Right ventricle myocardium superior (tissue), 1 donor: ENCODE results near the gene SPEM1. TPM values are rescaled to one million over a fixed set of nuclear protein-coding genes. Genes with fewer than 3 reads are reported as not detected.
A peak's percentile ranks its signal among the peaks of the same experiment; 100 is the strongest.

Experiments
- ATAC-seq: fragments of 200-7000 bp; cut with Tn5 transposase; one replicate; pipeline ENCODE4 v1.9.1; 2020; ENCODE audit warnings: mild to moderate bottlenecking; ENCODE audit not compliant: poor library complexity
- DNase-seq: peaks from one replicate; pipeline ENCODE4 v3.0.0-alpha.2; 2020
- intact Hi-C: fragments of 100-400 bp; cut with DNase I; formaldehyde crosslinking; loops from one replicate; pipeline ENCODE4 v1.11.2; 2022
- total RNA-seq: library from RNA; stranded (reverse); fragmentation: NEBNext Ultra II Directional; extraction: Animal tissue kit (Norgen Biotek cat#: 25700); gene quantifications from one replicate; pipeline ENCODE4 v1.2.1, GENCODE V29; 2021
- donor health status: DM: no; HTN: yes; CAD: no; lungs with severe emphysema.

Gene SPEM1
- total RNA-seq, 1 donor from 2014 or later: not detected

GRCh38 chr17:7394452-7395191 is 25.5 kb upstream of the SPEM1 start, which contains the start of gene PLSCR3:
Gene PLSCR3, minus strand, starts transcription at chr17:7394525. Its CDS starts 415 bp downstream, at chr17:7394110.
- DNase-seq (peak; percentile 95), ATAC-seq (peak; percentile 95)
- intact Hi-C loops: loop anchor here (5.0 kb wide), 1 partner anchor 37 kb away; the partner anchor contains the start of gene TMEM95

- no peak for DNase-seq
- intact Hi-C loops: no loop called here
- ATAC-seq: no peak
These were observed 24.0 kb upstream of the SPEM1 start for GRCh38 chr17:7396147-7396546.

GRCh38 chr17:7398612-7399011 is 21.5 kb upstream of the SPEM1 start:
- intact Hi-C loops: no loop called here
- no peak for ATAC-seq
- DNase-seq: no peak

- intact Hi-C loops: no loop called here
- peak; percentile 24 for ATAC-seq
- DNase-seq: peak; percentile 83
These were observed 16.9 kb upstream of the SPEM1 start for GRCh38 chr17:7403043-7403726.

- DNase-seq: no peak
- intact Hi-C loops: no loop called here
- ATAC-seq: peak; percentile 61
These were observed 16.5 kb upstream of the SPEM1 start for GRCh38 chr17:7403727-7403976.

GRCh38 chr17:7403977-7404736 is 16.0 kb upstream of the SPEM1 start, which contains the start of gene TMEM256:
Gene TMEM256, minus strand, starts transcription at chr17:7404097. Its CDS starts 13 bp downstream, at chr17:7404084.
- intact Hi-C loops: no loop called here
- DNase-seq (peak; percentile 99), ATAC-seq (peak; percentile 93)

- DNase-seq: peak; percentile 83
- ATAC-seq: peak; percentile 52
- intact Hi-C loops: no loop called here
These were observed 15.3 kb upstream of the SPEM1 start for GRCh38 chr17:7404737-7405349.

- intact Hi-C loops: no loop called here
- ATAC-seq (no peak), DNase-seq (no peak)
These were observed 14.5 kb upstream of the SPEM1 start for GRCh38 chr17:7405350-7406234.

GRCh38 chr17:7406235-7406825 is 13.8 kb upstream of the SPEM1 start:
- DNase-seq: no peak
- intact Hi-C loops: no loop called here
- ATAC-seq: no peak

GRCh38 chr17:7407082-7407481 is 13.0 kb upstream of the SPEM1 start:
- ATAC-seq (no peak), DNase-seq (no peak)
- intact Hi-C loops: no loop called here

- DNase-seq (no peak), ATAC-seq (no peak)
- intact Hi-C loops: no loop called here
These were observed 12.5 kb upstream of the SPEM1 start, which contains the start of gene NLGN2 for GRCh38 chr17:7407485-7408251. Gene NLGN2, plus strand, starts transcription at chr17:7407845. Its CDS starts 411 bp downstream, at chr17:7408256.

GRCh38 chr17:7408252-7408727 is 11.8 kb upstream of the SPEM1 start:
- ATAC-seq (no peak), DNase-seq (no peak)
- intact Hi-C loops: no loop called here

- DNase-seq (no peak), ATAC-seq (no peak)
- intact Hi-C loops: no loop called here
These were observed 11.3 kb upstream of the SPEM1 start for GRCh38 chr17:7408863-7409262.

GRCh38 chr17:7409716-7410115 is 10.4 kb upstream of the SPEM1 start:
- intact Hi-C loops: no loop called here
- ATAC-seq: no peak
- DNase-seq: no peak

GRCh38 chr17:7410634-7411426 is 9.3 kb upstream of the SPEM1 start:
- DNase-seq: no peak
- ATAC-seq: no peak
- intact Hi-C loops: no loop called here

GRCh38 chr17:7411427-7411750 is 8.7 kb upstream of the SPEM1 start:
- intact Hi-C loops: no loop called here
- ATAC-seq: no peak
- no peak for DNase-seq
